ENCODE results near the gene SLC17A8. TPM values are rescaled to one million over a fixed set of nuclear protein-coding genes. Genes with fewer than 3 reads are reported as not detected.

SLC17A8 gene
- total RNA-seq, 1 experiment from 2014 or later = not detected

GRCh38 chr12:100448656-100449055, 91.8 kb downstream of the SLC17A8 start:
- H2AK5ac ChIP-seq (ENCODE audit: insufficient read length, low read length) = no peak overlapping the region
- Mint-ChIP-seq H3K4me1 (peaks cover 8 to 9% of the 10 kb centered on the region in 2 experiments), H3K27me3 (ENCODE audit: low read depth) (no peaks in the 10 kb centered on the region), H3K9me3 (no peaks in the 10 kb centered on the region), H3K4me3 (no peak overlapping the region), H3K27ac (no peak overlapping the region), H3K36me3 (ENCODE audit: insufficient read depth in 1 of 3, low read depth in 3 of 3) (no peaks in the 10 kb centered on the region)
- H2BK12ac ChIP-seq (ENCODE audit: insufficient read length, low read depth, low read length) = no peak overlapping the region
- no peak overlapping the region for H2BK15ac ChIP-seq (ENCODE audit: low read depth, low read length)
- H3K27ac ChIP-seq (ENCODE audit: insufficient read length, low read depth, low read length) = no peak overlapping the region
- H3K9me3 ChIP-seq (ENCODE audit: control insufficient read depth, low read depth, low read length) = no peaks in the 10 kb centered on the region
- H3K14ac ChIP-seq (ENCODE audit: insufficient read depth, low read length) = no peak overlapping the region
- no peaks in the 10 kb centered on the region for H3K23me2 ChIP-seq (ENCODE audit: insufficient read length, low read depth, low read length, poor library complexity, severe bottlenecking)
- H4K91ac ChIP-seq (ENCODE audit: insufficient read length, low read depth, low read length) = no peak overlapping the region
- no peaks in the 10 kb centered on the region for H3K27me3 ChIP-seq (ENCODE audit: insufficient read depth, low read length)
- H3K4ac ChIP-seq (ENCODE audit: low read depth, low read length) = no peak overlapping the region
- no peak overlapping the region for H3K9ac ChIP-seq (ENCODE audit: extremely low read depth, insufficient read length, low read length)
- no peaks in the 10 kb centered on the region for H3K4me1 ChIP-seq (ENCODE audit: insufficient read depth, low read length)
- H2BK5ac ChIP-seq (ENCODE audit: insufficient read length, low read length) = no peak overlapping the region
- no peaks in the 10 kb centered on the region for H3K79me2 ChIP-seq (ENCODE audit: insufficient read depth, low read length)
- no peak overlapping the region for H3K23ac ChIP-seq (ENCODE audit: insufficient read length, low read depth, low read length)
- TF ChIP-seq CTCF (conservative IDR thresholded peaks at IDR 0.05) = no peak
- H2BK120ac ChIP-seq (ENCODE audit: low read depth, low read length, poor library complexity, severe bottlenecking) = no peak overlapping the region
- H3K18ac ChIP-seq (ENCODE audit: insufficient read length, low read depth, low read length) = no peak overlapping the region
- WGBS (ENCODE audit: extremely low coverage, insufficient read length, low lambda C conversion rate) = no CpG with 5 or more reads among the region's 1 CpG
- no peak overlapping the region for H2AFZ ChIP-seq (ENCODE audit: low read length)
- no peak overlapping the region for H3K56ac ChIP-seq (ENCODE audit: insufficient read length, low read depth, low read length)
- no peaks in the 10 kb centered on the region for H3K79me1 ChIP-seq (ENCODE audit: insufficient read depth, low read depth, low read length, poor library complexity, severe bottlenecking)
- H2BK20ac ChIP-seq (ENCODE audit: low read depth, low read length, poor library complexity, severe bottlenecking) = no peak overlapping the region
- no peak overlapping the region for H4K8ac ChIP-seq (replicated peaks; ENCODE audit: insufficient read length, low read depth, low read length)
- DNase-seq = no peak
- H4K20me1 ChIP-seq (ENCODE audit: control insufficient read depth, insufficient read depth, insufficient read length) = no peaks in the 10 kb centered on the region
- H4K5ac ChIP-seq (ENCODE audit: insufficient read length, low read depth, low read length) = no peak overlapping the region
- no peak overlapping the region for H3K4me2 ChIP-seq (ENCODE audit: insufficient read depth, insufficient read length, low read length)
- H3T11ph ChIP-seq (ENCODE audit: low read length) = no peak overlapping the region
